Breast epithelium (tissue), 3 donors: ENCODE results near the gene GPR6.

Experiments used
- POLR2A ChIP-seq: fragments of 450-650 bp; IDR thresholded peaks from one replicate; pipeline ENCODE4 v1.6.1; 2016; ENCODE audit warnings: antibody characterized with exemption, mild to moderate bottlenecking, moderate library complexity
- TF ChIP-seq, protein P1 (sequence below), 3 donors: fragments of 450-650 bp; IDR thresholded peaks; one replicate each; pipeline ENCODE4 v1.5.1; 2016 to 2017; ENCODE audit warnings: antibody characterized with exemption in 3 of 3, mild to moderate bottlenecking in 3 of 3, moderate library complexity in 3 of 3

DNA sequence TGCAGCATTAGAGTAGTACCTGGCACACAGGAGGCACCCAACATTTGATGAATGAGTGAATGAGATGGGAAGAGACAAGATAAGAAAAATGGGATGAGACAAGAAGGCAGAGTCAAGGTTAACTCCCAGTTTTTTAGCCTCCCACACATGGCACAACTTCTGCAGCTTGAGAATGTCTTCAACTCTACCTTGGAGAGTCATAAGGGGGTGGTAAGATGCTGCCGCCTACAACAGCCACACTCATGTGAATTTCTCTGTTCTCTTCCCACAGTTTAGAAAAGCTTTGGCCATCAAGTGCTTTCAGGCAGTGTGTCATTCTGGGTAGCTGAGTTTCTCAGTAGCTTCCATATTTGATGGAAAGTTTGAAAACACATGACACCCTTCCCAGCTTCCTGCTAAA lies 19.5 kb upstream of the GPR6 start:
- no peak for TF ChIP-seq POLR2A
- TF ChIP-seq, protein P1, sequence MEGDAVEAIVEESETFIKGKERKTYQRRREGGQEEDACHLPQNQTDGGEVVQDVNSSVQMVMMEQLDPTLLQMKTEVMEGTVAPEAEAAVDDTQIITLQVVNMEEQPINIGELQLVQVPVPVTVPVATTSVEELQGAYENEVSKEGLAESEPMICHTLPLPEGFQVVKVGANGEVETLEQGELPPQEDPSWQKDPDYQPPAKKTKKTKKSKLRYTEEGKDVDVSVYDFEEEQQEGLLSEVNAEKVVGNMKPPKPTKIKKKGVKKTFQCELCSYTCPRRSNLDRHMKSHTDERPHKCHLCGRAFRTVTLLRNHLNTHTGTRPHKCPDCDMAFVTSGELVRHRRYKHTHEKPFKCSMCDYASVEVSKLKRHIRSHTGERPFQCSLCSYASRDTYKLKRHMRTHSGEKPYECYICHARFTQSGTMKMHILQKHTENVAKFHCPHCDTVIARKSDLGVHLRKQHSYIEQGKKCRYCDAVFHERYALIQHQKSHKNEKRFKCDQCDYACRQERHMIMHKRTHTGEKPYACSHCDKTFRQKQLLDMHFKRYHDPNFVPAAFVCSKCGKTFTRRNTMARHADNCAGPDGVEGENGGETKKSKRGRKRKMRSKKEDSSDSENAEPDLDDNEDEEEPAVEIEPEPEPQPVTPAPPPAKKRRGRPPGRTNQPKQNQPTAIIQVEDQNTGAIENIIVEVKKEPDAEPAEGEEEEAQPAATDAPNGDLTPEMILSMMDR (IDR thresholded peaks at IDR 0.05) = no peak
